ENCODE results near the gene PIP4P1. TPM values are rescaled to one million over a fixed set of nuclear protein-coding genes. Genes with fewer than 3 reads are reported as not detected.
A peak's percentile ranks its signal among the peaks of the same experiment; 100 is the strongest.

Gene PIP4P1
- total and polyA plus RNA-seq, 9 of the 15 experiments (the other 6 are each of a cell fraction or from before 2014, with no cell fraction given): 5.3 to 20.9 (median 10.7) TPM

DNA sequence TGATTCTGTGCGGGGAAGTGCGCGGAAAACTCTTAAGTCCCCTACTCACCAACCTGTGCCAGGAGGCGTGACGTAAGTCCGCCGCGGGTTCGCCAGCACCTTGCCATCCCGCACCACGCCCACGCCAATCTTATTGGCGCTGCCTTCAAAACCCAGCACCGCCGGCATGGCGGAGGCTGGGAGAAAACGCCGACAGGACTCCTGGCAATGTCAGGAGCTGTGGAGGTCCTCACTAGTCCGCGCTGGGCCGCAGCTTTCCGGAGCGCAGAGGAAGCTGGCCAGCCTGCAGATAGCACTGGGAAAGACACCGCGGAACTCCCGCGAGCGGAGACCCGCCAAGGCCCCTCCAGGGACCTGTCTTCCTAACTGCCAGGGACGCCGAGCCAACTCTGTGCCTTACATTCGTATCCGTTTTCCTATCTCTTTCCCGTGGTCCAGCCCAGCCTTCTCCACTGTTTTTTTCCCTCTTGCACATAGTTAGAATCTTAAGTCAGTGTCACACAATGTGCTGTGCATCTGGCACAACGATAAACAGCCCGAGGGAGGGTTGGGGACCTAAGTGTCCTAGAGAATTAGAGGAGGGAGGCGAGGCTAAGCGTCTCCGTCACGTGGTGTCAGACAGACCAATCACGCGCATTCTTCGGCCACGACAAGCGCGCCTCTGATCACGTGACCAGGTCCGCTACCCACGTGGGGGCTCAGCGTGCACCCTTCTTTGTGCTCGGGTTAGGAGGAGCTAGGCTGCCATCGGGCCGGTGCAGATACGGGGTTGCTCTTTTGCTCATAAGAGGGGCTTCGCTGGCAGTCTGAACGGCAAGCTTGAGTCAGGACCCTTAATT is 6.5 kb downstream of the PIP4P1 start, which contains the start of the genes APEX1 and OSGEP (continued):
- no peak for TF ChIP-seq PYGO2 (tag; IDR thresholded peaks at IDR 0.05)
- TF ChIP-seq TBL1XR1 (IDR thresholded peaks at IDR 0.05; ENCODE audit: low read length in 2 of 2): no peak
- no peak for TF ChIP-seq ETV6 (IDR thresholded peaks at IDR 0.05; ENCODE audit: borderline replicate concordance in 1 of 2, low read depth in 2 of 2, low read length in 1 of 2)
- TF ChIP-seq ETV6 (CRISPR knock-in tag; IDR thresholded peaks at IDR 0.05; ENCODE audit: borderline replicate concordance): no peak
- TF ChIP-seq ZNF239 (CRISPR knock-in tag; IDR thresholded peaks at IDR 0.05): no peak
- no peak for TF ChIP-seq ZNF212 (CRISPR knock-in tag; IDR thresholded peaks at IDR 0.05)
- TF ChIP-seq GATAD2A (IDR thresholded peaks at IDR 0.05): 0 out of 2 replicates have a peak, but pooled peaks have one; percentile 13
- no peak for TF ChIP-seq ZNF436 (CRISPR knock-in tag; IDR thresholded peaks at IDR 0.05)
- peak; percentile 86 for TF ChIP-seq BHLHE40 (IDR thresholded peaks at IDR 0.05; ENCODE audit: low read length)
- TF ChIP-seq, protein P1, sequence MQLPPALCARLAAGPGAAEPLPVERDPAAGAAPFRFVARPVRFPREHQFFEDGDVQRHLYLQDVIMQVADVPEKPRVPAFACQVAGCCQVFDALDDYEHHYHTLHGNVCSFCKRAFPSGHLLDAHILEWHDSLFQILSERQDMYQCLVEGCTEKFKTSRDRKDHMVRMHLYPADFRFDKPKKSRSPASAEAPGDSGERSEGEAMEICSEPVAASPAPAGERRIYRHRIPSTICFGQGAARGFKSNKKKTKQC (CRISPR knock-in tag; IDR thresholded peaks at IDR 0.05): no peak
- TF ChIP-seq ZNF561 (CRISPR knock-in tag; conservative IDR thresholded peaks at IDR 0.05): no peak
- TF ChIP-seq, protein P2, sequence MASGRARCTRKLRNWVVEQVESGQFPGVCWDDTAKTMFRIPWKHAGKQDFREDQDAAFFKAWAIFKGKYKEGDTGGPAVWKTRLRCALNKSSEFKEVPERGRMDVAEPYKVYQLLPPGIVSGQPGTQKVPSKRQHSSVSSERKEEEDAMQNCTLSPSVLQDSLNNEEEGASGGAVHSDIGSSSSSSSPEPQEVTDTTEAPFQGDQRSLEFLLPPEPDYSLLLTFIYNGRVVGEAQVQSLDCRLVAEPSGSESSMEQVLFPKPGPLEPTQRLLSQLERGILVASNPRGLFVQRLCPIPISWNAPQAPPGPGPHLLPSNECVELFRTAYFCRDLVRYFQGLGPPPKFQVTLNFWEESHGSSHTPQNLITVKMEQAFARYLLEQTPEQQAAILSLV (tag; IDR thresholded peaks at IDR 0.05): no peak
- TF ChIP-seq SPI1 (IDR thresholded peaks at IDR 0.05; ENCODE audit: borderline replicate concordance, low read depth, low read length): no peak
- TF ChIP-seq CBX2 (IDR thresholded peaks at IDR 0.05; ENCODE audit: insufficient read depth, low read length, poor library complexity, severe bottlenecking): no peak
- TF ChIP-seq, protein P3, sequence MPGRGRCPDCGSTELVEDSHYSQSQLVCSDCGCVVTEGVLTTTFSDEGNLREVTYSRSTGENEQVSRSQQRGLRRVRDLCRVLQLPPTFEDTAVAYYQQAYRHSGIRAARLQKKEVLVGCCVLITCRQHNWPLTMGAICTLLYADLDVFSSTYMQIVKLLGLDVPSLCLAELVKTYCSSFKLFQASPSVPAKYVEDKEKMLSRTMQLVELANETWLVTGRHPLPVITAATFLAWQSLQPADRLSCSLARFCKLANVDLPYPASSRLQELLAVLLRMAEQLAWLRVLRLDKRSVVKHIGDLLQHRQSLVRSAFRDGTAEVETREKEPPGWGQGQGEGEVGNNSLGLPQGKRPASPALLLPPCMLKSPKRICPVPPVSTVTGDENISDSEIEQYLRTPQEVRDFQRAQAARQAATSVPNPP (IDR thresholded peaks at IDR 0.05; ENCODE audit: borderline replicate concordance, insufficient read depth, insufficient read length): no peak
- TF ChIP-seq MYC (IDR thresholded peaks at IDR 0.05; ENCODE audit: low read depth, low read length): peak; percentile 94
- peak; percentile 93 for TF ChIP-seq MYC (CRISPR knock-in tag; IDR thresholded peaks at IDR 0.05; ENCODE audit: borderline replicate concordance, low read depth)
- TF ChIP-seq PTTG1 (tag; IDR thresholded peaks at IDR 0.05; ENCODE audit: low read depth): no peak
- TF ChIP-seq TAL1 (IDR thresholded peaks at IDR 0.05): peak; percentile 46
- TF ChIP-seq HNRNPL (IDR thresholded peaks at IDR 0.05; ENCODE audit: low read depth, low read length): no peak
- TF ChIP-seq ZNF76 (CRISPR knock-in tag; IDR thresholded peaks at IDR 0.05; ENCODE audit: borderline replicate concordance): peak; percentile 66; the same call in 1 of the 2 replicates
- TF ChIP-seq CREM (IDR thresholded peaks at IDR 0.05; ENCODE audit: low read depth): peak; percentile 74
